HEK293 (cell line): ENCODE data around the gene ALOX5AP.

ENCODE experiments used
- CTCF ChIA-PET: fragments of 350-600 bp; formaldehyde crosslinking; extraction: SDS; loops from one replicate; lab custom pipeline; 2021; ENCODE audit warnings: antibody characterized with exemption; lab: Yijun Ruan, JAX
- POLR2A ChIA-PET: fragments of 300-600 bp; formaldehyde crosslinking; extraction: SDS; loops from one replicate; lab custom pipeline; 2020; ENCODE audit warnings: antibody characterized with exemption, inconsistent platforms; lab: Yijun Ruan, JAX
- H3K27ac ChIP-seq: fragments of 200-500 bp; sonication (Bioruptor generic); 2 replicates; pipeline ENCODE4 v1.5.1; 2014; ENCODE audit warnings: low read depth, low read length, control low read depth, inconsistent platforms; ENCODE audit errors: extremely low read depth
- H3K36me3 ChIP-seq, 2 experiments: fragments of 200-500 bp in 1 of 2; sonication (Bioruptor generic) in 1 of 2; 1 replicate in 1 of 2; 2 replicates in 1 of 2; pipeline ENCODE4 v1.5.1; 2014 to 2017; ENCODE audit warnings: inconsistent platforms in 2 of 2, low read length in 2 of 2; ENCODE audit not compliant: control insufficient read depth in 2 of 2, insufficient read depth in 1 of 2
- H3K4me1 ChIP-seq: fragments of 200-500 bp; sonication (Bioruptor generic); 2 replicates; pipeline ENCODE4 v1.5.1; 2014; ENCODE audit warnings: mild to moderate bottlenecking, low read length, inconsistent platforms; ENCODE audit not compliant: control insufficient read depth, insufficient read depth
- H3K4me3 ChIP-seq: 2 replicates; pipeline ENCODE4 v1.5.1; 2011; ENCODE audit warnings: low read depth, mild to moderate bottlenecking, control low read depth, low read length, moderate library complexity
- H3K9me3 ChIP-seq: fragments of 200-500 bp; sonication (Bioruptor generic); 2 replicates; pipeline ENCODE4 v1.5.1; 2014; ENCODE audit warnings: low read depth, low read length, inconsistent platforms; ENCODE audit not compliant: control insufficient read depth, insufficient read depth
- BCL11A ChIP-seq: fragments of 450-650 bp; formaldehyde crosslinking; IDR thresholded peaks from 2 replicates; pipeline ENCODE4 v1.5.1; 2016; ENCODE audit warnings: low read depth, missing biosample characterization, missing genetic modification characterization
- GLIS2 ChIP-seq: fragments of 450-650 bp; formaldehyde crosslinking; IDR thresholded peaks from 2 replicates; pipeline ENCODE4 v1.5.1; 2016; ENCODE audit warnings: missing biosample characterization, missing genetic modification characterization
- REPIN1 ChIP-seq: fragments of 450-650 bp; formaldehyde crosslinking; IDR thresholded peaks from 2 replicates; pipeline ENCODE4 v1.5.1; 2017; ENCODE audit warnings: missing biosample characterization, missing genetic modification characterization, low read depth
- YY2 ChIP-seq: fragments of 450-650 bp; formaldehyde crosslinking; IDR thresholded peaks from 2 replicates; pipeline ENCODE4 v1.5.1; 2016; ENCODE audit warnings: missing biosample characterization, missing genetic modification characterization
- ZBTB20 ChIP-seq: fragments of 450-650 bp; formaldehyde crosslinking; IDR thresholded peaks from 2 replicates; pipeline ENCODE4 v1.5.1; 2016; ENCODE audit warnings: missing biosample characterization, missing genetic modification characterization
- ZBTB48 ChIP-seq: fragments of 450-650 bp; formaldehyde crosslinking; IDR thresholded peaks from 2 replicates; pipeline ENCODE4 v1.5.1; 2016; ENCODE audit warnings: missing biosample characterization, missing genetic modification characterization
- ZFHX2 ChIP-seq: fragments of 450-650 bp; formaldehyde crosslinking; conservative IDR thresholded peaks from 2 replicates; pipeline ENCODE4 v1.5.1; 2016; ENCODE audit warnings: missing biosample characterization, missing genetic modification characterization
- ZNF132 ChIP-seq: fragments of 450-650 bp; formaldehyde crosslinking; IDR thresholded peaks from 2 replicates; pipeline ENCODE4 v1.5.1; 2017; ENCODE audit warnings: missing biosample characterization, missing genetic modification characterization, borderline replicate concordance
- ZNF335 ChIP-seq: fragments of 450-650 bp; formaldehyde crosslinking; conservative IDR thresholded peaks from 2 replicates; pipeline ENCODE4 v1.5.1; 2016; ENCODE audit warnings: missing biosample characterization, missing genetic modification characterization
- ZNF423 ChIP-seq: fragments of 450-650 bp; formaldehyde crosslinking; IDR thresholded peaks from 2 replicates; pipeline ENCODE4 v1.5.1; 2016; ENCODE audit warnings: missing biosample characterization, missing genetic modification characterization
- ZNF433 ChIP-seq: fragments of 450-650 bp; formaldehyde crosslinking; IDR thresholded peaks from 2 replicates; pipeline ENCODE4 v1.5.1; 2016; ENCODE audit warnings: missing biosample characterization, missing genetic modification characterization, low read depth
- ZNF501 ChIP-seq: fragments of 450-650 bp; formaldehyde crosslinking; IDR thresholded peaks from 2 replicates; pipeline ENCODE4 v1.5.1; 2016; ENCODE audit warnings: missing biosample characterization, missing genetic modification characterization
- ZNF555 ChIP-seq: fragments of 450-650 bp; formaldehyde crosslinking; conservative IDR thresholded peaks from 2 replicates; pipeline ENCODE4 v1.5.1; 2017; ENCODE audit warnings: missing biosample characterization, mild to moderate bottlenecking, missing genetic modification characterization, inconsistent platforms
- ZNF596 ChIP-seq: fragments of 450-650 bp; IDR thresholded peaks from 2 replicates; pipeline ENCODE4 v1.5.0; 2018; ENCODE audit warnings: missing biosample characterization, mild to moderate bottlenecking, missing genetic modification characterization, moderate library complexity
- ZNF768 ChIP-seq: fragments of 450-650 bp; formaldehyde crosslinking; IDR thresholded peaks from 2 replicates; pipeline ENCODE4 v1.5.1; 2018; ENCODE audit warnings: missing biosample characterization, mild to moderate bottlenecking, missing genetic modification characterization
- TF ChIP-seq, protein P1 (sequence below): fragments of 450-650 bp; formaldehyde crosslinking; conservative IDR thresholded peaks from 2 replicates; pipeline ENCODE4 v1.5.1; 2016; ENCODE audit warnings: low read depth, missing biosample characterization, missing genetic modification characterization
- TF ChIP-seq, protein P2 (sequence below): fragments of 450-650 bp; formaldehyde crosslinking; IDR thresholded peaks from 2 replicates; pipeline ENCODE4 v1.5.1; 2016; ENCODE audit warnings: missing biosample characterization, missing genetic modification characterization
- TF ChIP-seq, protein P3 (sequence below): fragments of 450-650 bp; IDR thresholded peaks from 2 replicates; pipeline ENCODE4 v1.5.1; 2018; ENCODE audit warnings: missing biosample characterization, missing genetic modification characterization

Gene ALOX5AP

DNA sequence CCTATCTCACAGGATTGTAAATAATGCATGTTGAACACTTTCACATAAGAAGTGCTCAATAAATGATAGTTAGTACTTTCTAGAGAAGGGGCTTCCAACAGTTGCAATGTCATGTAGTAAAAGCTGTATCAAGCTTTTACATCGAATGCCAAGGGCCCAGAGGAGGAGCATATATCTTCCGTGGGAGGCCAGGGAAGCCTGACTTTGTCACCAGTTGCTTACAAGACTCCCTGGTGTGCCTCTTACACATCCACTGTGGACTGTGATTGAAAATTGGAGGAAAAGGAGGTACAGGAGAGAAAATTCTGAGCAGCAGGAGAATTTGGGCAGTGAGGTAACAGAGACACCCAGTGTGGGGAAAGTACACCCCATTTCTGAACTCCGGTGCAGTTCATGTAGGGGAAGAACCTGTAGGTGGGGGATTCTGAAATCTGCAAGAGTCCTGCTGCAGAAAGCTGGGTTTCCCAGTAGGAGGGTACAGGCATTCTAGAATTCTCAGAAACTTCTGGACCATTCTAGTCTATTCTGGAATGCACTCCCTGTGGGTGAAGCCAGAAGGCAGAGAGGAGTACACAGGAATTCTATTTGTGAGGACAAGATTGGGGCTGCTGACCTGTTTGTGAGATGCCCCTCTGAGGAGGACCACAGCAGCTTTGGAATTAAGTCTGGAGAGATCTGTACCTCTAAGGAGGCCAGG is 54.0 kb downstream of the ALOX5AP start:
- POLR2A ChIA-PET = no interaction called here
- Histone ChIP-seq H3K4me1 (no peaks in the 10 kb centered on the region), H3K9me3 (no peaks in the 10 kb centered on the region), H3K27ac (no peak overlapping the region), H3K4me3 (no peak overlapping the region), H3K36me3 (no peaks in the 10 kb centered on the region)
- CTCF ChIA-PET = interaction anchor here (0.7 to 0.8 kb wide), 2 partner anchors 14 to 382 kb away, joined by 3 to 4 read pairs; no protein-coding TSS in a partner anchor
- no peak for TF ChIP-seq ZNF423 (tag by site-specific recombination)
- TF ChIP-seq ZBTB20 (tag by site-specific recombination) = no peak
- no peak for TF ChIP-seq ZNF596
- TF ChIP-seq ZNF433 (tag by site-specific recombination) = no peak
- TF ChIP-seq REPIN1 = no peak
- TF ChIP-seq ZNF335 (tag by site-specific recombination) = no peak
- TF ChIP-seq, protein P1, sequence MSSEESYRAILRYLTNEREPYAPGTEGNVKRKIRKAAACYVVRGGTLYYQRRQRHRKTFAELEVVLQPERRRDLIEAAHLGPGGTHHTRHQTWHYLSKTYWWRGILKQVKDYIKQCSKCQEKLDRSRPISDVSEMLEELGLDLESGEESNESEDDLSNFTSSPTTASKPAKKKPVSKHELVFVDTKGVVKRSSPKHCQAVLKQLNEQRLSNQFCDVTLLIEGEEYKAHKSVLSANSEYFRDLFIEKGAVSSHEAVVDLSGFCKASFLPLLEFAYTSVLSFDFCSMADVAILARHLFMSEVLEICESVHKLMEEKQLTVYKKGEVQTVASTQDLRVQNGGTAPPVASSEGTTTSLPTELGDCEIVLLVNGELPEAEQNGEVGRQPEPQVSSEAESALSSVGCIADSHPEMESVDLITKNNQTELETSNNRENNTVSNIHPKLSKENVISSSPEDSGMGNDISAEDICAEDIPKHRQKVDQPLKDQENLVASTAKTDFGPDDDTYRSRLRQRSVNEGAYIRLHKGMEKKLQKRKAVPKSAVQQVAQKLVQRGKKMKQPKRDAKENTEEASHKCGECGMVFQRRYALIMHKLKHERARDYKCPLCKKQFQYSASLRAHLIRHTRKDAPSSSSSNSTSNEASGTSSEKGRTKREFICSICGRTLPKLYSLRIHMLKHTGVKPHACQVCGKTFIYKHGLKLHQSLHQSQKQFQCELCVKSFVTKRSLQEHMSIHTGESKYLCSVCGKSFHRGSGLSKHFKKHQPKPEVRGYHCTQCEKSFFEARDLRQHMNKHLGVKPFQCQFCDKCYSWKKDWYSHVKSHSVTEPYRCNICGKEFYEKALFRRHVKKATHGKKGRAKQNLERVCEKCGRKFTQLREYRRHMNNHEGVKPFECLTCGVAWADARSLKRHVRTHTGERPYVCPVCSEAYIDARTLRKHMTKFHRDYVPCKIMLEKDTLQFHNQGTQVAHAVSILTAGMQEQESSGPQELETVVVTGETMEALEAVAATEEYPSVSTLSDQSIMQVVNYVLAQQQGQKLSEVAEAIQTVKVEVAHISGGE (tag by site-specific recombination) = no peak

DNA sequence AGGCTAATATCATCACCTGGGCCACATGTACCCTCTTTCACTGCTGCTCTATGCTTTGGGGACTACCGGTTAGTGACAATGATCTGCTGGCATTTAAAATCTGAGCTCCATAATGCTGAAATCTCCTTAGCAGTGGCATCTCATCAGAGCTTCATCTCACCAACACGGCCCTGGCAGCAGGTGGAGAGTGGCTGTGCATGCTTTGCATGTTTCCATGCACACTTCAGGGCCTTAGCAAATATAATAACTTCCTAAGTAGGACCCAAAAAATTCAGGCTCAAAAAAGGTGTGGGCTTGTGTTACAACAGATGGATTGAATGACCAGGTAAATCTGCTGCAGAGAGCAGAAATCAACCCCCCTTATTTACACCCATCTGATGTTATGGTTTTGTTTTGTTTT is 55.2 kb downstream of the ALOX5AP start:
- H3K27ac ChIP-seq = no peak overlapping the region
- no peaks in the 10 kb centered on the region for H3K4me1 ChIP-seq
- no peaks in the 10 kb centered on the region for H3K9me3 ChIP-seq
- CTCF ChIA-PET = no interaction called here
- H3K4me3 ChIP-seq = no peak overlapping the region
- POLR2A ChIA-PET = no interaction called here
- no peak for TF ChIP-seq GLIS2 (tag by site-specific recombination)
- no peak for TF ChIP-seq ZNF501 (tag by site-specific recombination)
- no peak for TF ChIP-seq ZBTB48
- no peak for TF ChIP-seq ZNF768 (tag by site-specific recombination)
- no peak for TF ChIP-seq BCL11A (tag by site-specific recombination)
- TF ChIP-seq, protein P2, sequence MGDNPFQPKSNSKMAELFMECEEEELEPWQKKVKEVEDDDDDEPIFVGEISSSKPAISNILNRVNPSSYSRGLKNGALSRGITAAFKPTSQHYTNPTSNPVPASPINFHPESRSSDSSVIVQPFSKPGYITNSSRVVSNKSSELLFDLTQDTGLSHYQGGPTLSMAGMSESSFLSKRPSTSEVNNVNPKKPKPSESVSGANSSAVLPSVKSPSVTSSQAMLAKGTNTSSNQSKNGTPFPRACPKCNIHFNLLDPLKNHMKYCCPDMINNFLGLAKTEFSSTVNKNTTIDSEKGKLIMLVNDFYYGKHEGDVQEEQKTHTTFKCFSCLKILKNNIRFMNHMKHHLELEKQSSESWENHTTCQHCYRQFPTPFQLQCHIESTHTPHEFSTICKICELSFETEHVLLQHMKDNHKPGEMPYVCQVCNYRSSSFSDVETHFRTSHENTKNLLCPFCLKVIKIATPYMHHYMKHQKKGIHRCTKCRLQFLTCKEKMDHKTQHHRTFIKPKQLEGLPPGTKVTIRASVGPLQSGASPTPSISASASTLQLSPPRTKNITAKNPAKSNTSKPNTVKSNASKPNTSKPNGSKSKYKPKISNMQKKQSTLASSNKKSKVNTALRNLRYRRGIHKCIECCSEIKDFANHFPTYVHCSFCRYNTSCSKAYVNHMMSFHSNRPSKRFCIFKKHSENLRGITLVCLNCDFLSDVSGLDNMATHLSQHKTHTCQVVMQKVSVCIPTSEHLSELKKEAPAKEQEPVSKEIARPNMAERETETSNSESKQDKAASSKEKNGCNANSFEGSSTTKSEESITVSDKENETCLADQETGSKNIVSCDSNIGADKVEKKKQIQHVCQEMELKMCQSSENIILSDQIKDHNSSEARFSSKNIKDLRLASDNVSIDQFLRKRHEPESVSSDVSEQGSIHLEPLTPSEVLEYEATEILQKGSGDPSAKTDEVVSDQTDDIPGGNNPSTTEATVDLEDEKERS (tag by site-specific recombination) = no peak
- no peak for TF ChIP-seq ZNF555 (tag by site-specific recombination)
- TF ChIP-seq, protein P3, sequence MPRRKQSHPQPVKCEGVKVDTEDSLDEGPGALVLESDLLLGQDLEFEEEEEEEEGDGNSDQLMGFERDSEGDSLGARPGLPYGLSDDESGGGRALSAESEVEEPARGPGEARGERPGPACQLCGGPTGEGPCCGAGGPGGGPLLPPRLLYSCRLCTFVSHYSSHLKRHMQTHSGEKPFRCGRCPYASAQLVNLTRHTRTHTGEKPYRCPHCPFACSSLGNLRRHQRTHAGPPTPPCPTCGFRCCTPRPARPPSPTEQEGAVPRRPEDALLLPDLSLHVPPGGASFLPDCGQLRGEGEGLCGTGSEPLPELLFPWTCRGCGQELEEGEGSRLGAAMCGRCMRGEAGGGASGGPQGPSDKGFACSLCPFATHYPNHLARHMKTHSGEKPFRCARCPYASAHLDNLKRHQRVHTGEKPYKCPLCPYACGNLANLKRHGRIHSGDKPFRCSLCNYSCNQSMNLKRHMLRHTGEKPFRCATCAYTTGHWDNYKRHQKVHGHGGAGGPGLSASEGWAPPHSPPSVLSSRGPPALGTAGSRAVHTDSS = no peak
- no peak for TF ChIP-seq YY2
- no peak for TF ChIP-seq ZFHX2 (tag by site-specific recombination)
- no peak for TF ChIP-seq ZNF132 (tag by site-specific recombination)
- H3K36me3 ChIP-seq = no peaks in the 10 kb centered on the region
